Measurements from ENCODE around the gene SH2D1B.

SH2D1B gene

DNA sequence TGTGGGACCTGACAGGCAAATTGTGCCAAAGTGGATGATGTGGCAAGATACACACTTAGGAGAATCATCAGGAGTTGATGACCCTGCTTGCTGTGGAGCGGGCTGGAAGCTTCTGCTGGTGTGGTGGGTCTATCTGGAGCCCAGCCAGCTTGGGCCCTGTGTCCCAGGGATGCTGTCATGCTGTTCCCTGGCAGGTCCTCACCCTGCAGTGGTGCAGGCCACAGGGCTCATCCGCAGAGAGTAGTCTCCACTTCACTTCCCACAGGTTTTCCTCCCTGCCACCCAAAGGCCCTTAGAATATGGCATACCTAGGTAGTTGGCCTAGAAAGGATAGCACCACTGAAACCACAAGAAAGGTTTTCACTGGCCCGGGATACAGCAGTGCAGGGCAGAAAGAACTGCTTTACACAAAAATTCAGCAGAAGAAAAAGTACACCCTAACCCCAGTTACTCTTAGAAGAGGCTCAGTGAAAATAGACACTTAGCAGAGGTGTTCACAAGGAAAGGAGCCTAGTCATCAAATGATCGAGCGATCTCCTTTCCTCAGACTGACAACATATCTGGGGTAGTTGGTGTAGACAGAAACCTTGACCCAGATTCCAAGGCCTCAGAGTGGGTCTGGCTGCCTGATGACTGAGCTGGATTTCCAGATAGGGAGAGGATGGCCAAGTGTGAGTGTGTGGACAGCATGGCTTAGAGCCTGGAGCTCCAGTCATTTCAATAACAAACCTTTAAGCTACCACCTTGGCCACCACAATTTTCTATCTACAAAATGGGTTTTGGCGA, 31.7 kb downstream of the SH2D1B start:
- no peak for DNase-seq

GRCh38 chr1:162376691-162377090, 35.2 kb downstream of the SH2D1B start, which contains the start of gene SPATA46:
TSS of gene SPATA46 (minus strand) at chr1:162376854. CDS start at chr1:162376790, 64 bp downstream.
- no peak for DNase-seq

DNA sequence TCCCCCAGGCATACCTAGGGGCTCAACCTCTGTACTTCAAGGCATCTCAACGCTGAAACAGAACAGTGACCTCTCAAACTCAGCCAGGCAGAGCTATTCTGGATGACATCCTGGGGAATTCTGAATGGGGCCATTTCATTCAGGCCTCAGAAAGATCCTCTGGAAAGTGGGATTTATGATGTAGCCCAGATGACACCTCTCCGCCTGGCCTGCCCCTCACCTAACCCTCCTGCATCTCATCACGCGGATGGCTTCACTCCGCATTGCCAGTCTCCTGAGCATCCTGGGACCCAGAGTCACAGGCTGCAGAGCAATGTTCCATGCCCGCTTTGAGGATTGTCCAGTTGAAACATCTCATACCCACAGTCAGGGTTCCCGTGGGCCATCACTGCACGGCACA, 36.5 kb downstream of the SH2D1B start:
- DNase-seq: no peak

GRCh38 chr1:162374406-162374805, 37.5 kb downstream of the SH2D1B start:
- no peak for DNase-seq

DNA sequence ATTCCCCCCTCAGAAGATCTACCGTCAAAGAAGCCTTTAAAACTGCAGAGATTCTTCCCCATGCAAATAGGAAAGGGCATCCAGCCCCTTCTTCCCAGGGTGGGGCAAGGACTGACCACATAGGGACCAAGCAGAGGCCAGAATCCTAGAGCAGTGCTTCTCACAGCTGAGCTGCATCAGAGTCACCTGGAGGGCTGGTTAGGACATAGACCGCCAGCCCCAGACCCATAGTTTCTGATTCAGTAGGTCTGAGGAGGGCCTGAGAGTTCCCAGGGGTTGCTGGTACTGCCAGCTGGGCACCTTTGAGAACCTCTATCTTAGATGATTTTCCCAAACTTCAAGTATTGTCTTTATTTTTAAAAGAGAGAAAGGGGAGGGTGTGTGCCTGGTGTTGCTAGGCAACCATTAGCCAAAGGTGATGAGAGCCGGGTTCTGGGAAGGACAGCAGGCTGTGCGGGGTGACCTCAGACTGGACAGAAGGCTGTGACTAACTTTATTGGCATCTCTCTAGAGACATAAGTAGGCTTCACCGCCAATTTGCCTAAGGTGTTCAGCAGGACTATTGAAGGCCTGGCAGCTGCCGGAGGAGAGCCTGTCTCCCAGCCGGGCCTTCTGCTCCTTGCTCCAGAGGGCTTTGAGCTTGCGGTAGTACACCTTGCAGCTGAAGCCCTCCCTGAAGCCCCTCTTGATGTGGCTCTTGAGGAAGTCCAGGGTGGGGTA, 38.2 kb downstream of the SH2D1B start:
- DNase-seq: no peak

- DNase-seq: no peak
Measured at GRCh38 chr1:162373072-162373427, 38.9 kb downstream of the SH2D1B start.

GRCh38 chr1:162372159-162373071, 39.5 kb downstream of the SH2D1B start:
- no peak for DNase-seq

- DNase-seq: no peak
Measured at GRCh38 chr1:162371611-162372010, 40.3 kb downstream of the SH2D1B start.

GRCh38 chr1:162370721-162371120, 41.2 kb downstream of the SH2D1B start:
- DNase-seq: no peak

DNA sequence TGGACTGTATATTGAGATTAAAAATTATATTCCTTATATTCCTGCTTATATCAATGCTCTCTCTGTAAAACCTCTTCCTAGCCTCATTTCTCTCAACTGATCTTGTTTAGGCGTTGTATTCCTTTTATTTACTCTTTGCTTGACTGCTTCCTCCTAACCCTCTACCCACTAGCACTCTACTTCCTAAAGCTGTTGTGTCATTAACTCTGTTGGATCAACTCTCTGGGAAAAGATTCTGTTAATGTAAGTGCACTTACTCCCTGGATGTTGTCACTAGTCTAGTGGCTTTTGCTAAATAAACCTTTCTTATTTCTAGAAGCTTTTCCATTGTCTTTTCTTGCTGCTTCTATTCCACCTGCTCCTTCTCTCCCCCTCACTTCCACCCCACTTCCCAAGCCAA, 41.8 kb downstream of the SH2D1B start:
- no peak for DNase-seq

GRCh38 chr1:162369571-162369970, 42.4 kb downstream of the SH2D1B start:
- DNase-seq: no peak

GRCh38 chr1:162368451-162368850, 43.5 kb downstream of the SH2D1B start:
- no peak for DNase-seq

- no peak for DNase-seq
Measured at GRCh38 chr1:162367772-162368171, 44.2 kb downstream of the SH2D1B start.

GRCh38 chr1:162367073-162367472, 44.9 kb downstream of the SH2D1B start:
- no peak for DNase-seq

GRCh38 chr1:162366671-162367070, 45.3 kb downstream of the SH2D1B start:
- no peak for DNase-seq

DNA sequence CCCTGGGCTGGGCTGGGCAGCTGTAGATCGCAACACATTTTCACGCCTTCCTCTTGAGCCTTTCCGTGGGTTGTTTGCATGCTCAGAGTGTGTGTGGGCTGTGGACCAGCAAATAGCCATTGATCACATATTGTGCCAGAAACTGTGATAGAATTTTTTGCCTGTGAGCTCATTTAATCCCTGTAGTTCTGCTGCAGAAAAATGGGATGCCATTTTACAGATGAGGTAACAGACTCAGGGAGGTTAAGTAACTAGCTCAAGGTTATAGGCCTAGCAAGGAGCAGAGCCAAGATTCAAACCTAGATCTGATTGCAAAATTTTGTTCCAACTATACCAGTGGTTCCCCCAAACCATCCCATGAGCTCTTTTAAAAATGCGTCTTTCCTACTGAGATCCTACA, 45.8 kb downstream of the SH2D1B start:
- no peak for DNase-seq

- DNase-seq: no peak
Measured at GRCh38 chr1:162365284-162366020, 46.5 kb downstream of the SH2D1B start.

GRCh38 chr1:162364498-162364897, 47.4 kb downstream of the SH2D1B start:
- no peak for DNase-seq

DNA sequence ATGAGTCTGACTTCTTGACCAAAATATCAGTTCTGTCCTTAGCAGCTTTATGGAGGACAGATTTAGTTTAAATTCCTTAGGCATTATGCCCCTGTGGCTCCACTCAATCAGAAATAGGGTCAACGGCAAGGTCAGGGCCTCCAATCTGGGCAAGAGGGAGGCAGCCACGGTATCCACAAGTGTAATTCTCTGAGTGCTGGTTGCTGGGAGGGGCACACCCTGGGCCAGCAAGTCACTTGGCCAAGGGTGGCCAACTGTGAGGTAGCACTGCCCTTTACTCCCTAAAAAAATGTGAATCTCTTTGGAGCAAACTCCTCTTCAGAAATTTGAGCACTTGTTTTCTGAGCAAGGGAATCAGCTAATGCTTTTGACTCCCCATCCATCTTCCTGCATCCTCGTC, 48.1 kb downstream of the SH2D1B start:
- DNase-seq: no peak

GRCh38 chr1:162361349-162361748, 50.6 kb downstream of the SH2D1B start:
- DNase-seq: no peak

GRCh38 chr1:162360874-162361260, 51.1 kb downstream of the SH2D1B start:
- DNase-seq: no peak

DNA sequence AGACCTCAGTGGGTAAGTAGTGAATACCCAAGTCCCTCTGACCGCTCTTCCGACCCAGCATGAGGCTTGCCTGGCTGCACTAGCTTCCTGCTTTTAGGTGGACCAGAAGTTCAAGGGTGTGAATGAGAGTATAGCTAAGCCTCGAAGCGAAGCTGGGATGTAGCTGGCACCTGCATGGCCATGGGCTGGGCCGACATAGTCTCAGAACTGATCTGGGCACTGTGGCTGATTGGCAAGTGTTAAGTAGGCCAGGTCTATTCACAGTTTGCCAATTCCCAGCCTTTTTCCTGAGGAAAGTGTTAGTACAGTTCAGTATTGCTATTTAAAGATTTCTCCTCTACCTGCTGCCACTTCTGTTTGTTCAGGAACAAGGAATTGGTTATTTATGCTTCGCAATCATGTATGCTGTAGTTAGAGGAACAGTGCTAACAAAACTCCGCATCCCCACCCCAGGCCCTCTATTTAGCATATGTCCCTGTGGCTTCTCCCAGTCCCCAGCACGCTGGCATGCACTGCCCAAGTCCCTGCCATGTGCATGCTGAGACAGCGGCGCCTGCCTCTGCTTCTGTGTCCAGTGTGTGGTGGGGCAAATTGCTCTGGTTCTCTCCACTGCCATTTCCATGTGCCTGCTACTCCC, 51.6 kb downstream of the SH2D1B start:
- no peak for DNase-seq
